Fibroblast of pulmonary artery (primary cell): ENCODE measurements around the gene WDR75.

Source experiments
- DNase-seq: peaks from one replicate; pipeline ENCODE4 v3.0.0-alpha.2; 2010; ENCODE audit warnings: low read depth
- H3K4me3 ChIP-seq: replicated peaks from 2 replicates; pipeline ENCODE4 v1.5.1; 2011; ENCODE audit warnings: low read depth, mild to moderate bottlenecking, control low read depth, low read length, moderate library complexity
- CTCF ChIP-seq: IDR thresholded peaks from 2 replicates; pipeline ENCODE4 v1.5.1; 2011; ENCODE audit warnings: mild to moderate bottlenecking, control low read depth, low read length, inconsistent platforms; ENCODE audit errors: missing control alignments

Gene WDR75

GRCh38 chr2:189514104-189514503 lies 72.8 kb downstream of the WDR75 start:
- TF ChIP-seq CTCF = no peak
- H3K4me3 ChIP-seq = no peak overlapping the region
- DNase-seq = no peak

GRCh38 chr2:189515264-189515663 lies 74.0 kb downstream of the WDR75 start:
- no peak for DNase-seq
- TF ChIP-seq CTCF = no peak
- H3K4me3 ChIP-seq = no peak overlapping the region

- no peak for TF ChIP-seq CTCF
Observed at GRCh38 chr2:189516546-189516945, 75.3 kb downstream of the WDR75 start.

GRCh38 chr2:189517847-189518535 lies 76.7 kb downstream of the WDR75 start:
- no peak overlapping the region for H3K4me3 ChIP-seq
- TF ChIP-seq CTCF = no peak
- DNase-seq = peak; percentile 52

More at GRCh38 chr2:189516546-189516945, 75.3 kb downstream of the WDR75 start:
- H3K4me3 ChIP-seq = no peak overlapping the region
- no peak for DNase-seq

- H3K4me3 ChIP-seq = no peak overlapping the region
- no peak for DNase-seq
- no peak for TF ChIP-seq CTCF
Observed at GRCh38 chr2:189519631-189520387, 78.5 kb downstream of the WDR75 start.

GRCh38 chr2:189521699-189522434 lies 80.6 kb downstream of the WDR75 start:
- DNase-seq = no peak
- no peak for TF ChIP-seq CTCF
- no peak overlapping the region for H3K4me3 ChIP-seq
